Nephron (organoid): Measurements from ENCODE around the gene KRTAP20-1.

ENCODE experiments used
- H3K27ac Mint-ChIP-seq, 3 experiments: 2 replicates each; pipeline ENCODE4 v1.8.0; 2020; ENCODE audit warnings: mixed read lengths in 3 of 3, mild to moderate bottlenecking in 2 of 3, moderate library complexity in 1 of 3
- H3K27me3 Mint-ChIP-seq: 2 replicates; pipeline ENCODE4 v1.8.0; 2021; ENCODE audit warnings: low read depth, mild to moderate bottlenecking, moderate library complexity, mixed read lengths
- H3K36me3 Mint-ChIP-seq: 2 replicates; pipeline ENCODE4 v1.8.0; 2020; ENCODE audit warnings: low read depth, mixed read lengths
- H3K4me1 Mint-ChIP-seq: 2 replicates; pipeline ENCODE4 v1.8.0; 2020; ENCODE audit warnings: mixed read lengths
- H3K4me3 Mint-ChIP-seq, 3 experiments: 2 replicates each; pipeline ENCODE4 v1.8.0; 2020; ENCODE audit warnings: mild to moderate bottlenecking in 3 of 3, mixed read lengths in 3 of 3, moderate library complexity in 2 of 3
- H3K9me3 Mint-ChIP-seq: 2 replicates; pipeline ENCODE4 v1.8.0; 2020; ENCODE audit warnings: mixed read lengths
- TF ChIP-seq, protein P1 (sequence below), 3 experiments: fragments of 200-600 bp; sonication (generic); IDR thresholded peaks; one replicate each; pipeline ENCODE4 v1.5.0; 2021; ENCODE audit warnings: antibody characterized with exemption in 3 of 3; ENCODE audit not compliant: unreplicated experiment in 3 of 3

Gene KRTAP20-1

GRCh38 chr21:30652891-30653290 is 36.7 kb downstream of the KRTAP20-1 start:
- Mint-ChIP-seq H3K27ac (no peak overlapping the region), H3K27me3 (no peaks in the 10 kb centered on the region), H3K9me3 (peaks cover 2% of the 10 kb centered on the region), H3K4me3 (no peak overlapping the region), H3K36me3 (no peaks in the 10 kb centered on the region), H3K4me1 (no peaks in the 10 kb centered on the region)
- TF ChIP-seq, protein P1, sequence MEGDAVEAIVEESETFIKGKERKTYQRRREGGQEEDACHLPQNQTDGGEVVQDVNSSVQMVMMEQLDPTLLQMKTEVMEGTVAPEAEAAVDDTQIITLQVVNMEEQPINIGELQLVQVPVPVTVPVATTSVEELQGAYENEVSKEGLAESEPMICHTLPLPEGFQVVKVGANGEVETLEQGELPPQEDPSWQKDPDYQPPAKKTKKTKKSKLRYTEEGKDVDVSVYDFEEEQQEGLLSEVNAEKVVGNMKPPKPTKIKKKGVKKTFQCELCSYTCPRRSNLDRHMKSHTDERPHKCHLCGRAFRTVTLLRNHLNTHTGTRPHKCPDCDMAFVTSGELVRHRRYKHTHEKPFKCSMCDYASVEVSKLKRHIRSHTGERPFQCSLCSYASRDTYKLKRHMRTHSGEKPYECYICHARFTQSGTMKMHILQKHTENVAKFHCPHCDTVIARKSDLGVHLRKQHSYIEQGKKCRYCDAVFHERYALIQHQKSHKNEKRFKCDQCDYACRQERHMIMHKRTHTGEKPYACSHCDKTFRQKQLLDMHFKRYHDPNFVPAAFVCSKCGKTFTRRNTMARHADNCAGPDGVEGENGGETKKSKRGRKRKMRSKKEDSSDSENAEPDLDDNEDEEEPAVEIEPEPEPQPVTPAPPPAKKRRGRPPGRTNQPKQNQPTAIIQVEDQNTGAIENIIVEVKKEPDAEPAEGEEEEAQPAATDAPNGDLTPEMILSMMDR (IDR thresholded peaks at IDR 0.05; ENCODE audit: unreplicated experiment in 3 of 3): no peak
